ENCODE measurements around the gene WDR89. TPM values are rescaled to one million over a fixed set of nuclear protein-coding genes. Genes with fewer than 3 reads are reported as not detected.

WDR89 gene
- total and polyA plus RNA-seq, 7 donors = 5.9 to 12.3 (median 9.7) TPM

DNA sequence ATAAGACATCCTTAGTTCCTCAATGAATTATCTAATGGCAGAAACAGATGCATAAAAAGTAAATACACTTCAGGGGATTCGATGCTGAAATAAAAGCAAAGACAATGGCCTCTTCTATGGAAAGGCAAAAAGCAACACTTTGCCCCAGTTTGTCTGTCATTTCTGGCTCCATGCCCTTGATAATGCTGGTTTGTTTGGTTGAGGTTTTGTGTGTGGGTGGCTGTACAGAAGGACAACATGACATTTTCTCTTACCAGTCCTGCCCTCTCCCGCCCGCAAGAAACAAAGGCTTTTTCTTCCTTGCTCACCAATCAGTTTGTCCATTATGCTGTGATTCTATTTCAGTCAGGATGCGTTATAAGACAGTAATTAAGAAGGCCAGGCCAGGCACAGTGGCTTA, 18.1 kb upstream of the WDR89 start:
- Histone ChIP-seq H3K4me1 (no peaks in the 10 kb centered on the region), H3K9me3 (no peaks in the 10 kb centered on the region), H3K4me3 (no peak overlapping the region), H3K27ac (no peak overlapping the region), H3K36me3 (ENCODE audit: insufficient read depth in 1 of 2, low read depth in 1 of 2) (no peaks in the 10 kb centered on the region), H3K27me3 (ENCODE audit: insufficient read depth in 3 of 3, low read length in 2 of 3) (no peaks in the 10 kb centered on the region)
- ATAC-seq = no peak
- TF ChIP-seq, protein P1, sequence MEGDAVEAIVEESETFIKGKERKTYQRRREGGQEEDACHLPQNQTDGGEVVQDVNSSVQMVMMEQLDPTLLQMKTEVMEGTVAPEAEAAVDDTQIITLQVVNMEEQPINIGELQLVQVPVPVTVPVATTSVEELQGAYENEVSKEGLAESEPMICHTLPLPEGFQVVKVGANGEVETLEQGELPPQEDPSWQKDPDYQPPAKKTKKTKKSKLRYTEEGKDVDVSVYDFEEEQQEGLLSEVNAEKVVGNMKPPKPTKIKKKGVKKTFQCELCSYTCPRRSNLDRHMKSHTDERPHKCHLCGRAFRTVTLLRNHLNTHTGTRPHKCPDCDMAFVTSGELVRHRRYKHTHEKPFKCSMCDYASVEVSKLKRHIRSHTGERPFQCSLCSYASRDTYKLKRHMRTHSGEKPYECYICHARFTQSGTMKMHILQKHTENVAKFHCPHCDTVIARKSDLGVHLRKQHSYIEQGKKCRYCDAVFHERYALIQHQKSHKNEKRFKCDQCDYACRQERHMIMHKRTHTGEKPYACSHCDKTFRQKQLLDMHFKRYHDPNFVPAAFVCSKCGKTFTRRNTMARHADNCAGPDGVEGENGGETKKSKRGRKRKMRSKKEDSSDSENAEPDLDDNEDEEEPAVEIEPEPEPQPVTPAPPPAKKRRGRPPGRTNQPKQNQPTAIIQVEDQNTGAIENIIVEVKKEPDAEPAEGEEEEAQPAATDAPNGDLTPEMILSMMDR (IDR thresholded peaks at IDR 0.05) = no peak
- intact Hi-C loops (cut with DNase I) = no loop called here
- WGBS, 3 donors = 90 to 93% (median 90%) methylated on average over 4 of the region's 4 CpGs
- DNase-seq = no peak

DNA sequence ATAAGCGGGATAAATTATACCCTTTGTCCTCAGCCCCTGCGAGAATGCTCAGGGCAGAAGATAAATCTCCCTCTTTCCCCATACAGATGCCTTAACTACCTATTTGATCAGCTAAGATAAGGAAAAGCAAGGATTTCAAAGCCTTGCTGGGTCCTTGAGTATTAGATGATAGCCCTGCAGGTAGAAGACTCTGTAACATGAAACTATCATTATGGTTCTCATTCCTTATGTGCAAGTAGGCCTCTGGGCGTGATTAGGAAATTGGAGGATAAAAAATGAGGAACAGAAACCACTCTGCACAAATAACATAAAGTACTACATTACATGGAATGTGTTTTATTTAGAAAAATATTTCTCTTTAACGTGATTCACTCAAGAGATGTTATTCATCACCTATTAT, 14.5 kb upstream of the WDR89 start:
- DNase-seq (no peak), ATAC-seq (no peak)
- Histone ChIP-seq H3K4me3 (no peak overlapping the region), H3K27ac (no peak overlapping the region), H3K9me3 (no peaks in the 10 kb centered on the region), H3K27me3 (ENCODE audit: insufficient read depth in 3 of 3, low read length in 2 of 3) (no peaks in the 10 kb centered on the region), H3K36me3 (ENCODE audit: insufficient read depth in 1 of 2, low read depth in 1 of 2) (peaks cover 0 to 3% of the 10 kb centered on the region in 2 donors), H3K4me1 (no peaks in the 10 kb centered on the region)
- intact Hi-C loops (cut with DNase I) = no loop called here
- WGBS, 3 donors = 88 to 90% (median 89%) methylated on average over 4 of the region's 4 CpGs
- TF ChIP-seq, protein P1 (IDR thresholded peaks at IDR 0.05) = no peak

DNA sequence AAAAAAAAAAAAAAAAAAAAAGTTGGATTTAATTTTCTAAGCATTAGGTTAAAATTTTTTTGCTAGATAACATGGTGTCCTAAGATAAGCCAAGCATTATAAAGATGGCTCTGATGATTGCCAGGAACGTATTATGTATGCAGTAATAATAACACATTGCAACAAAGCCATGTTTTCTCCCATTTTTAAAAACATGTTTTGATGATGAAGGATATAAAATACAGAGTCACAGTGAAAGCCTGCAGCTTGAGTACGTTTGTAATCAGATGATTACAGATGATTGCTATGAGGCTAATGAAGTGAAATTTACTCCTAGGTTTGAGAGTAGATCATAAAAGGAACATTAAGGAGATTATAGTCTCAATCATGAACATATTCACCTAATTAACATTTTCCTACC, 13.3 kb upstream of the WDR89 start:
- H3K36me3 ChIP-seq (ENCODE audit: insufficient read depth in 1 of 2, low read depth in 1 of 2) = peaks cover 0 to 3% of the 10 kb centered on the region in 2 donors

DNA sequence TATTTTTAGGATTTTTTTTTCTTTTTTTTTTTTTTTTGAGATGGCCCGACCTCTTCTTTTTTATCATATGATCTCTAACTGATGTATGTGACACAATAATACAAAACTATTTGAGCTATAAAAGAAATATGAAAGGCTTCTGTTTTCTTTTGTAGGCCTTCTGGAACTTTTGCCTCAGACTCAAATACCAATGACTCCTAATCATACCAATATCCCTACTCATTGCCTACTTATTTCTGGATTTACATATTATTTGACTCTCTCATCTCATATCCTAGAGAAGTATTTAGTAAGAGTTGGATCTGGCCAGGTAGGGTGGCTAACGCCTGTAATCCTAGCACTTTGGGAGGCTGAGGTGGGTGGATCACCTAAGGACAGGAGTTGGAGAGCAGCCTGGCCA, 12.7 kb upstream of the WDR89 start:
- DNase-seq (no peak), ATAC-seq (no peak)
- peaks cover 0 to 3% of the 10 kb centered on the region in 2 donors for H3K36me3 ChIP-seq (ENCODE audit: insufficient read depth in 1 of 2, low read depth in 1 of 2)
- no peaks in the 10 kb centered on the region for H3K27me3 ChIP-seq (ENCODE audit: insufficient read depth in 3 of 3, low read length in 2 of 3)
- WGBS, 3 donors = 93 to 100% (median 94%) methylated on average over 2 of the region's 2 CpGs
- H3K4me3 ChIP-seq = no peak overlapping the region
- no peak overlapping the region for H3K27ac ChIP-seq
- TF ChIP-seq, protein P1 (IDR thresholded peaks at IDR 0.05) = no peak
- intact Hi-C loops (cut with DNase I) = no loop called here
- H3K4me1 ChIP-seq = no peaks in the 10 kb centered on the region
- H3K9me3 ChIP-seq = no peaks in the 10 kb centered on the region

More for the DNA sequence above, 13.3 kb upstream of the WDR89 start:
- no peaks in the 10 kb centered on the region for H3K27me3 ChIP-seq (ENCODE audit: insufficient read depth in 3 of 3, low read length in 2 of 3)
- WGBS, 3 donors = 84 to 92% (median 90%) methylated on average over 2 of the region's 2 CpGs
- TF ChIP-seq, protein P1 (IDR thresholded peaks at IDR 0.05) = no peak
- DNase-seq = no peak
- no peak for ATAC-seq
- no peaks in the 10 kb centered on the region for H3K4me1 ChIP-seq
- H3K27ac ChIP-seq = no peak overlapping the region
- H3K4me3 ChIP-seq = no peak overlapping the region
- intact Hi-C loops (cut with DNase I) = no loop called here
- no peaks in the 10 kb centered on the region for H3K9me3 ChIP-seq

DNA sequence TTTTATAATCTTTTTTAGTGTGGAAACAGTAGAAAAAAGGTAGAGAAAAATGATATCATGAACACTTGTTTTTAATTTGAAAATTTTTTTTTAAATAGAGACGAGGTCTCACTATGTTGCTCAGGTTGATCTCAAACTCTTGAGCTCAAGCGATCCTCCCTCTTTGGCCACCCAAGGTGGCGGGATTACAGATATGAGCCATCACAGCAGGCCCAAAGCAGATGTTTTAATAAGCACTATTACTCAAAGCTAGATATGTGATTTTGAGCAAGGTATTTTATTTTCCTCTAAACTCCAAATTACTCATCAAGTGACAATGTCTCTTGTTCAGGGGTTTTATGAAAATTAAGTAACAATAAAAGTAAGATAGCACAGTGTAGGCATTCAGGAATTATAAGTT, 10.7 kb upstream of the WDR89 start:
- Histone ChIP-seq H3K9me3 (no peaks in the 10 kb centered on the region), H3K4me3 (no peak overlapping the region), H3K27me3 (ENCODE audit: insufficient read depth in 3 of 3, low read length in 2 of 3) (no peaks in the 10 kb centered on the region), H3K27ac (no peak overlapping the region), H3K36me3 (ENCODE audit: insufficient read depth in 1 of 2, low read depth in 1 of 2) (peaks cover 0 to 3% of the 10 kb centered on the region in 2 donors), H3K4me1 (no peaks in the 10 kb centered on the region)
- WGBS, 3 donors = 94 to 95% (median 95%) methylated on average over 3 of the region's 3 CpGs
- no peak for DNase-seq
- TF ChIP-seq, protein P1 (IDR thresholded peaks at IDR 0.05) = no peak
- ATAC-seq = no peak
- intact Hi-C loops (cut with DNase I) = no loop called here

Measured in psoas muscle (tissue), 8 donors.